Keratinocyte (primary cell): ENCODE measurements around the gene STON2.

Experiments
- CTCF ChIP-seq, 3 experiments: IDR thresholded peaks in 1 of 3; conservative IDR thresholded peaks in 1 of 3; optimal IDR thresholded peaks in 1 of 3; 2 replicates in 2 of 3; 3 replicates in 1 of 3; pipeline versions ENCODE3 to v1.5.1; 2011; ENCODE audit warnings: low read length in 3 of 3, mild to moderate bottlenecking in 3 of 3, moderate library complexity in 2 of 3, control low read depth in 1 of 3, inconsistent platforms in 1 of 3; ENCODE audit not compliant: insufficient read depth in 2 of 3; ENCODE audit errors: extremely low read depth in 1 of 3
- EZH2 ChIP-seq: IDR thresholded peaks from one replicate; pipeline ENCODE4 v1.6.1; 2012; ENCODE audit warnings: inconsistent platforms, mild to moderate bottlenecking, low read length, moderate library complexity

DNA sequence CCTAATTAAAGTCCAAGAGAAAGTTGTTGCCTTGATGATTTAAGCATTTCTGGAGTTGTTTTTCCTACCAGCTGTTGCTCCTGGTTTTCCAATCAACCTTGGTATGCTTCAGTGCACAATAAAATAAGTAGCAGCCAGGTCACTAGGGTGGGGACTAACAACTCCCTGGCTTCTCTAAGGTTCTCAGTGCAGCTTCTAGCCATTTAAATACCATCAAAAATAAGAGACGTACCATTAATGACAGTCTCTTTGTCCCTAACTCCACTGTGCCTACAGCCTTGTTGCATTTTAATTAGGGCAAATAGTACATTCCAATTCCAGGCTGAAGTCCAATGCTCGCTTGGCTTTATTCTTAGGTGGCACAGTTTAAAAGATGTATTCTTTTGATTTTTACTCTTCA is 11.8 kb downstream of the STON2 start:
- TF ChIP-seq CTCF (optimal IDR thresholded peaks at IDR 0.05 in 1 of 3, IDR thresholded peaks at IDR 0.05 in 1 of 3, conservative IDR thresholded peaks at IDR 0.05 in 1 of 3; ENCODE audit: extremely low read depth in 1 of 3, insufficient read depth in 2 of 3, low read length in 3 of 3), result no peak
- TF ChIP-seq EZH2, result no peak
